Measurements from ENCODE around the gene LDHAL6B.

- TF ChIP-seq POLR2A (IDR thresholded peaks at IDR 0.05; ENCODE audit: low read depth, low read length), result no peak
- TF ChIP-seq POLR2AphosphoS5 (IDR thresholded peaks at IDR 0.05; ENCODE audit: low read depth, low read length), result no peak
- no peak for TF ChIP-seq TAF1 (IDR thresholded peaks at IDR 0.05; ENCODE audit: borderline replicate concordance, low read depth, low read length)
Observed at GRCh38 chr15:59176653-59177316, 29.9 kb upstream of the LDHAL6B start.
